RCC 7860 (cell line): ENCODE measurements around the gene UBAC1.

ENCODE experiments used
- DNase-seq: peaks from one replicate; pipeline ENCODE4 v3.0.0-alpha.2; 2015; ENCODE audit warnings: low spot score
- FAIRE-seq: peaks from 2 replicates; lab custom pipeline; 2012; peaks lifted over from hg19 to GRCh38; lab: Jason Lieb, UNC

Gene UBAC1, protein sequence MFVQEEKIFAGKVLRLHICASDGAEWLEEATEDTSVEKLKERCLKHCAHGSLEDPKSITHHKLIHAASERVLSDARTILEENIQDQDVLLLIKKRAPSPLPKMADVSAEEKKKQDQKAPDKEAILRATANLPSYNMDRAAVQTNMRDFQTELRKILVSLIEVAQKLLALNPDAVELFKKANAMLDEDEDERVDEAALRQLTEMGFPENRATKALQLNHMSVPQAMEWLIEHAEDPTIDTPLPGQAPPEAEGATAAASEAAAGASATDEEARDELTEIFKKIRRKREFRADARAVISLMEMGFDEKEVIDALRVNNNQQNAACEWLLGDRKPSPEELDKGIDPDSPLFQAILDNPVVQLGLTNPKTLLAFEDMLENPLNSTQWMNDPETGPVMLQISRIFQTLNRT

DNA sequence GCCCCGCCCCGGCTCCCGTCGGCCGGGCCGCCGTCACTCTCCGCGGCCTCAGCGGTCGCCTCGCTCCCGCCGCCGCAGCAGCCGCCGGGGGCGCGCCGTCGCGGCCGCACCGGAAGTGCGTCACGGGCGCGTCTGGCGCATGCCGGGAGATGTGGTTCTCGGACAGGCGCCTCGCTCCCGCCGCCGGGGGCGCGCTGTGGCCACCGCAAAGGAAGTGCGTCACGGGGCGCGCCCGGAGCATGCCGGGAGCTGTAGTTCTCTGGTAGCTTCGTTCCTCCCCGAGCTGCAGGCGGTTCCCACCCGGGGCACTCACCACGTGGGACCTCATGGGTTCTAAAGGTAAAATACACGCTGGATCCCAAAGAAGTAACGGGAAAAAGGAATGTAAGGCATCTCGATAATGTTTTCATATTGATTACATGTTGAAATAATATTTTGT is at the start of gene UBAC1:
UBAC1 (minus strand) TSS at position 97 of the 439 bp plus-strand sequence. CDS start 211 bp downstream, outside the sequence.
- FAIRE-seq = no peak
- DNase-seq = peak; percentile 88

DNA sequence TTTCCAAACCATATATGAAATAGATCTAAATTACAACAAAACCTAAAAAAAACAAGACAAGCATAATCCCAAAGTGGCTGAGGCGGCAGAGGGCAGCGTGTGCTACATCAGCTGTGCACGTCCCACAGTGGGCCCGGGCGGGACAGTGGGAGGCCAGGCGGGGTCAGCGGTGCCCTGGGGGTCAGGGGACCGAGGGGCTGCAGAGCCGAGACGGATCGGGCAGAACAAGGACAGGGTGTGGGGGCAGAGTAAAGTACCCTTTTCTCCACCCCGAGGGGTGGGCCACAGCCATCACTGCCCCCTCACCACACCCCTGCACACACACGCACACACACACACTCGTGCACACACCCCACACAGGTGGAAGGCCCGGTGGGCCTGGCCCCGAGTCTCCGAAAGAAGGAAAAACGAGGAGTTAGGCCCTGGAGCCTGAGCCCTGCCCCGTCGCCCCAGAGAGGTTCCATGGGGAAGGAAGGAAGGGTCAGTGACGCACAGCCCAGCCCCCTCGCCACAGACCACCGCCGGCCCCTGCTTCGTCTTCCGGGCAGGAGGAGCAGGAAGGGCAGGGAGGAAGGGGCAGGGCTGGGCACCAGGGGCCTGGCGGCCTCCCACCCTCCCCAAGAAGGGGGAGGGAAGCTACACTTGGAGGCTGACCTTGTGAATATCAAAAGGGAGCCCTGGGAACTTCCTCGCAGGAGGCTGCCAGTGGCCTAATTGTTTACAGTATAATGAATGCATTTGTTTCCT is 49.6 kb upstream of the UBAC1 start:
- no peak for DNase-seq
- FAIRE-seq = no peak

DNA sequence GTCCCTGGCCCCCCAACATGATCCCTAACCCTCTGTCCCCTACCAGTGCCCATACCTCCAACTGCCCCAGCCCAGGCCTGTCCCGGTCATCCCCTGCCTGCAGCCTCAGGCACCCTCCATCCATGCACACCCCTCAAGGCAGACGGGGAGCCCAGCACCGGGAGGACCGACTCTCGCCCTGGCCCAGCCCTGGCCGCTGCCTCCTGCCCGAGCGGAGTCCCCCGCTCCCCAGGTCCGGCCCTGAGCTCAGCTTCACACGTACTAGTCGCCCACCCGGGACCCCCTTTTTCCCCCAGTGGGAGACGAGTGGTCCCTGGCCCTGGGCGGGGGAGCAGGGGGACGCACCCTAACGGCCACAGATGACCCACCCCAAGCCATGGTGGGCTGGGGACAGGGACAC is 49.0 kb upstream of the UBAC1 start:
- FAIRE-seq = no peak
- DNase-seq = no peak

DNA sequence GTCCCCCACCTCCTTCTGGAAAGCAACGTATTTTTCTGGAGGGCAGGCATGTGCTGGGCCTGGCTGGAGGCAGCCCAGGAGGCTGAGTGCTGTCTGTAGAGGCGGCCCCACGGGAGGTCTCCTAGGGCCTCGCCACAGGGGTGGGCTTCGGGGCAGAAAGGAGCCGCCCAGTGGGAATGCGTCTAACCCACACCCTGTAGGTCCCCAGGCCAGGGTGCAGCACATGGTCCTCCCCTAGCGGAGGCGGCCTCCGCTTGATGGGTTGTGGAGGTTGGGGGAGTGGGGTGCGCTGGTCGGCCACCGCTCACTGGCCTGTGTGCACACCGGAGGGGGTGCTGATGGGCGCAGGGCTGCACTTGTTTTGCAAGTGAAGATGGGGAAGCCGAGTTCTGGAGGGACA is 48.3 kb upstream of the UBAC1 start:
- no peak for DNase-seq
- FAIRE-seq = no peak

GRCh38 chr9:136008693-136008997 is 47.5 kb upstream of the UBAC1 start:
- FAIRE-seq = no peak
- no peak for DNase-seq

GRCh38 chr9:136007934-136008692 is 46.9 kb upstream of the UBAC1 start:
- FAIRE-seq = no peak
- DNase-seq = peak; percentile 43

DNA sequence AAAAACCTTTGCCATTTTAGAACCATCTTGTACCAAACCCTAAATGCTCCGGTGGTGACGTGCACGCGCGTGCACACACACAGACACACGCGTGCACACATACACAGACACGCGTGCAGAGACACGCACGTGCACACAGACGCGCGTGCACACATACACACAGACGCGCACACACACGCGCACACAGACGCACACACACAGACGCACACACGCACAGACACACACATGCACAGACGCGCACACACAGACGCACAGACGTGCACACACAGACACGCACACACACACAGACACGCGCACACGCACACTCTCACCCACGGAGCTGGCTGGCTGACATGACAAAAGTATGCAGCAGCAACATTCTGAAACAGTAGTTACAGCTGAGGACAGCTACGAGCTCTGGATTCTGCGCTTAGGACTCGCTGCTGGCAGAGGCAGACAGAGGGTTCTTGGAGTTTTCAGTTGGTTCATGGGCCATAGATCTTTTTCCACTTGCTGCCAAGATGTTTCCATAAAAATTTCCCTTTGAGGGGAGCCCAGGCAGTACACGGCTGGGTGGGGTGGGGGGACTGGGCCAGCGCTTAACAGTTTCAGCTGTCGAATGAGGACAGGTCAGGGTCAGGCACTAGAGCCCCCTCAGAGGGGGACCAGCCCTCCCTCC is 46.2 kb upstream of the UBAC1 start:
- DNase-seq = no peak

DNA sequence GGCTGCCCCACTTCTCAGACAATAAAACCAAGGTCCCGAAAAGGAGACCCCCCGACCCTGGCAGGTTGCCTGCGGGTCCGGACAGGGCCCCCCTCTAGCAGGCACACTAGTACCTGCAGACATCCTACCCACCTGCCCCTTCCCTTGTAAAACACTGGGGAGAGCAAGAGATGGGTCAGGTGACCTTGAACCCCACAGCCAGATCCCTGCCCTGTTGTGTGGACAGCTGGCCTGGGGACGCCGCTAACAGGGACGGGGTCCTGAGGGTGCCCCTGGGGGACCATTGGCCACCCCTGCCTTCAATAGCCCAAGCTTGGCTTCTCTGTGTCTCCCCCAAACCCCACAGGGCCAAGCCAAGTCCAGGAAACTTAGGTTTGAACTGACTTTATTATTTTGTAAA is 45.0 kb upstream of the UBAC1 start:
- DNase-seq (no peak), FAIRE-seq (no peak)

More for the DNA sequence above, 46.2 kb upstream of the UBAC1 start:
- no peak for FAIRE-seq

DNA sequence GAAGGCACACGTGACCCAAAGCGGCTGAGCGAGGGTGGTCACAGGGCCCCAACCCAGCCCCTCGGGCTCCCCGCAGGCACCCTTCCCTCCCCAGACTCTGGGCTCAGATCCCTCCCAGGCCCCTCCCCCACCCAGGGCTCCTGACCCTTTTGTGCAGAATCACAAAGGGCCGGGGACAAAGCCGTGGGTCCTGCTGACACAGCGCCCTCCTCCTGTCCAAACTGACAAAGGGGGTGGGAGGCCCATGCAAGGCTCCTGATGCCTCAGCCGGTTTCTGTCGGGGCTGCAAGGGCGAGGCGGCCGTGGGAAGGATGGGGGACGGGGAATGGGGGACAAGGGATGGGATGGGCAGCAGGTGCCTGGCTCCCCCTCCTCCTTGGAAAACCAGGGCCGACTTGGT is 43.5 kb upstream of the UBAC1 start:
- FAIRE-seq (no peak), DNase-seq (no peak)

- no peak for FAIRE-seq
Observed at GRCh38 chr9:136004219-136004618, 43.0 kb upstream of the UBAC1 start.

GRCh38 chr9:136003411-136004218 is 42.4 kb upstream of the UBAC1 start:
- DNase-seq = no peak
- no peak for FAIRE-seq

More at GRCh38 chr9:136004219-136004618, 43.0 kb upstream of the UBAC1 start:
- DNase-seq = no peak

- DNase-seq (no peak), FAIRE-seq (no peak)
Observed at GRCh38 chr9:136002881-136003280, 41.7 kb upstream of the UBAC1 start.

GRCh38 chr9:136002215-136002614 is 41.0 kb upstream of the UBAC1 start:
- DNase-seq = no peak
- no peak for FAIRE-seq

DNA sequence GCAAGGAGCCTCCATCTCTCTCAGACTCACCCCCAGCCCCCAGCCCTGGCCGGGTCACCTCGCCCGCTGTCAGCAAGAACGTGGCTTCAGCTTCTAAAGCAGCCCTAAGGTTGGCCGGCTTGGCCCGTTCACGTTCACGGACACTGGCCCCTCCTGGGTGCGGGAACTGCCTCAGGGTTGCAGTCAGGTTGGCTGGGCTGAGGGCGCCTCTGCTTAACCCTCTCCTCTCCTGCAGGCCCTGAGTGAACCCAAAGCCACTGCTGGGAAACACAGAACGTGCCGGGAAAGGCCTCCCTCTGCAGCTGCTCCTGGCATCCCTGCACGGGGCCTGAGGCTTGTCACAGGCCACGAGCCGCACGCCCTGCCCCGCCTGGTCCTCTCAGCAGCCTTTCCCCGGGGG is 40.1 kb upstream of the UBAC1 start:
- FAIRE-seq (no peak), DNase-seq (no peak)

DNA sequence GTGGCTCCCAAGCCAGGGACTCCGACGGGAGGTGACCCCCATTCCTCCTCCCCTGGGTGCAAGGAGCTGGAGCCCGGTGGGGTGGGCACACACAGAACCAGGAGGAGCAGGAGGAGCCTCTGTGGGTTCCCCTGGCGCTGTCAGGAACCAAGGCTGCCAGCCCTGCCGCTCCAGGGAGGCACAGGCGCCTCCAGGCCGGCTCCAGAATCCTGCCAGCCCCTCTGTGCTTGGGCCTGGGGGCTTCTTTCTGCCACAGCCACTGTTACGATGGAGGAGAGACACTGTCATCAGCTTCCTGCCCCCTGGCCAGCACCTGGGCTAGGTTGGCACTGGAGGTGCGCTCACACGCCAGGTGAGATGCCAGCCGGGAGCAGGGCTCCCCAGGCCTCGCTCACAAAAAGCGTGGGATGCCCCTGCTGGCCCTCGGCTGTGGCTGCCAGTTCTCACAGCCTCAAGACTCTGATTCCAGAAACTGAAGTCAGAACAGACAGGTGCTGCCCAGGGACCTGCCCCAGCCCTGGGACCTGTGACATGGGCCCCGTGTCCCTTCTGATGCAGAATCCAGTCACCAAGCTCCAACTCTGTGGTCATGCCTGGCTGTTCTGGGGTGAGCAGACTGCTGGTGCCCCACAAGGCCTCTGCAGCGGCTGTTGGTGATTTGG is 37.4 kb upstream of the UBAC1 start:
- DNase-seq (no peak), FAIRE-seq (no peak)

- FAIRE-seq (no peak), DNase-seq (no peak)
Observed at GRCh38 chr9:135998016-135998380, 36.8 kb upstream of the UBAC1 start.

DNA sequence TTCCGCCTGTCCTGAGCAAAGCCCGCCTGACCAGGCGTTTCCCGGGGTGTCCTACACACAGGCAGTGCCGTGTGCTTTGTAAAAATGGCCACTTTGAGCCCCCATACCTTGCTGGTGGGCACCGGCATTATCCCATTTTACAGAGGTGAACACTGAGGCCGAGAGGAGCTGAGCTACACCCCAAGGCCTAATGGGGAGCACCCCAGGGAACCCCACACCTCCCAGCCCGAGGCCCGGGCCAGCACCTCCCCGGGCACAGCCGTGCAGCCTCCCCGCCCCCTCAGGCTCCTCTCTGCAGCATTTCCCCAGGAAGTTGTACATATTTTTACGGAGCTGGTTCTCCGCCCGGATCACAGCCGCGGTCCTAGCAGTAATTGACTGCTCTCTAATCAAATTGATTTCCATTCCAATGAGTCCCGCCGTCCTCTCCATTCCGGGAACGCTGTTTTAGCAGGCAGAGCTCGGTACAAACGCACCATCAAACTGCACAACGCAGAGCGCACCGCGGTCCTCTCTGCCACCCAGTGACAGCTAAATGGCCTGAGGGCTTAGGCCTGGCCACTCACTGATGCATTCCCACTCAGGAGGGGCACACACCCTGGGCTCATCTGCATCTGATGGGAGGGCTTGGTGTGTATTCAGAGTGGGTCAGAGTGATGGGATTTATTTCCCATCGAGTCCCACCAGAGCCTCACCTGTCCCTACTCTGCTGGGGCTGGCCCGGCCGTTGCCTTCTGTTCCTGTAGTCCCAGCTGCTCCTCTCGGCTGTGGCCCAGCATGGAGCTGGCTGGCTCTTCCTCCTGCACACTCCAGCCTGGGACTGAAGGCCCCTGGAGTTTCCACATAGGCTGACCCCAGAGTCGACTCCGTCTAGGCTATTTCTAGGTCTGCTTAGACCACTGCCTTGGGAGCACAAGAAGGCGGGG is 36.2 kb upstream of the UBAC1 start:
- DNase-seq (no peak), FAIRE-seq (no peak)

DNA sequence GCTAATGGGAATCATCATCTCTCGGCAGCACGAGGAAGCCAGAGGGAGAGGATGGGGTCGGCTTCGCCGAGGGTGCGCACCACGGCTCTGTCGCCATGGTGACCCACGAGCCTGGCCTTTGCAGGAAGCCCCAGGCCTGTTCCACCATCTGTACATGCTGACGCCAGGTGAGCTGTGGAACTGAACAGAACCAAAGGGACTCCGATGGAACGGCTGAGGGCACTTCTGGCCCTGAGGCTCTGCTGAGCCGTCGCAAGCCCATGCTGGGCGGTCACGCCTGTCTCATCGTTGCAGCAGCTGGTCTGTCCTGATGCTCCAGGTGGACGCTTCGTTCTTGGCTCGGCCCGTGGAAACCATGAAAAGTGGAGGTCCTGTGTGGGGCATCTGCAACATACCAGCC is 34.6 kb upstream of the UBAC1 start:
- FAIRE-seq = no peak
- DNase-seq = no peak
